HUES48 (cell line): ENCODE results near the gene RNF225.
"Not testable (repeated sequence)": the region's sequence is repeated elsewhere in the genome, so short reads cannot be mapped to it uniquely, and the experiment has no call there.

Experiments
- H3K27ac ChIP-seq: one replicate; pipeline ENCODE4 v1.7.0; 2013; ENCODE audit warnings: low read depth, low read length, inconsistent platforms
- H3K27me3 ChIP-seq: 2 replicates; pipeline ENCODE4 v1.6.1; 2013; ENCODE audit warnings: mild to moderate bottlenecking, low read length; ENCODE audit not compliant: control insufficient read depth, insufficient read depth
- H3K36me3 ChIP-seq: 2 replicates; pipeline ENCODE4 v1.6.1; 2013; ENCODE audit warnings: low read length; ENCODE audit not compliant: control insufficient read depth, insufficient read depth
- H3K4me1 ChIP-seq: 2 replicates; pipeline ENCODE4 v1.6.1; 2013; ENCODE audit warnings: mild to moderate bottlenecking, low read length; ENCODE audit not compliant: control insufficient read depth, insufficient read depth
- H3K4me3 ChIP-seq: 2 replicates; pipeline ENCODE4 v1.5.1; 2013; ENCODE audit warnings: mild to moderate bottlenecking, low read depth, low read length
- H3K9ac ChIP-seq: 2 replicates; pipeline ENCODE4 v1.6.1; 2013; ENCODE audit warnings: mild to moderate bottlenecking, low read depth, low read length, moderate library complexity
- H3K9me3 ChIP-seq: 2 replicates; pipeline ENCODE4 v1.6.1; 2013; ENCODE audit warnings: low read length; ENCODE audit not compliant: control insufficient read depth, insufficient read depth

Gene RNF225

DNA sequence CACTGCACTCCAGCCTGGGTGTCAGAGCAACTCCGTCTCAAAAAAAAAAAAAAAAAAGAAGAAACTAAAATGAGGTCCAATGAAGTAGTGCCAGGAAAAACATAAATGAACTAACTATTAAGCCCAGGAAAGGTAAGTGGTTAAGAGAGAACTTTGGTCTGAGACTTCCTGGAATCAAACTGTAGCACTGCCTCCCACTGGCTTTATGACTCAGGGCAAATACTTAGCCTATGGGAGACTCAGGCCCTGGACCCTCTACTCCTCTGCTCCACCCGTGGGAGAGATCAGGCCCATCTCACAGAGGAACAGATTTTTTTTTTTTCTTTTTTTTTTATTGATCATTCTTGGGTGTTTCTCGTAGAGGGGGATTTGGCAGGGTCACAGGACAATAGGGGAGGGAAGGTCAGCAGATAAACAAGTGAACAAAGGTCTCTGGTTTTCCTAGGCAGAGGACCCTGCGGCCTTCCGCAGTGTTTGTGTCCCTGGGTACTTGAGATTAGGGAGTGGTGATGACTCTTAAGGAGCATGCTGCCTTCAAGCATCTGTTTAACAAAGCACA lies 8.5 kb downstream of the RNF225 start:
- H3K36me3 ChIP-seq, H3K4me1 ChIP-seq, H3K27me3 ChIP-seq, H3K4me3 ChIP-seq, H3K27ac ChIP-seq, H3K9ac ChIP-seq, H3K9me3 ChIP-seq: not testable (repeated sequence)

DNA sequence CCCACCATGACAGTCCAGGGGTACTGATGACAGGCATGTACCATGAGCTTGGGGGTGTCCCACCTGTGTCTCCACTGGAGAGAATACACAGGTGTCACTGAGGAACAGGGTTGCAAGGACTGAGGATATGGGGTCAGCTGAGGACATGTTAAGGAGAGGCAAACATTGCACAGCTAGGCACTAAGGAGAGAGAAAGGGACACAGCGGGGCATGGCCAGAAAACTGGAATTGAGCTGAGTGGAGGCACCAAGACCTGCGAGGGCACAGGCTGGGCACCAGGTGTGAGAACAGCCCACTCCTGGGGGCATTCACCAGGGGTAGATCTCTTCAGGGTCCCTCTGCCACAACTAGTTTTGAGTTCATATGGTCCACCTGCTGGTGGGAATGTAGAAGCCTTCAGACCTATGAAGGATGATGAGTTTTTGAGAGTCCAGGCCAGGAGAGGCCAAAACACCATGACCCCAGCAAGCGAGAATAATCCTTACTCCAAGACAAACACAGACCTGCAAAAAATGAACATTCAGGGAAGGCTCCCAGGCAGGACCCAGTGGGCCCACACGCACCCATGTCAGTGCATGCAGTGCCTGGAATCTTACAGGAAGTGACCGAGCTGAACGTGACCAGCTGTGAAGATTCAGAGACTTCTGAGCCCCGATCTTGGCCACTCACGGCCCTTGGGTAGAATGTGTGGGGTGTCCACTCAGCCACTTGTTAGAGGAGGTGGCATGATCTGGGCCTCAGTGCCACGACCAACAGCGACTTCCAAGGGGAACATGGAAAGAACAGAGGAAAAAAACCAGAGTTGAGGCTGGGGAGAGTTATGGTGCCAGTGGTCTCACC lies 11.6 kb downstream of the RNF225 start:
- peak overlapping the region; percentile 93 for H3K4me3 ChIP-seq
- H3K27ac ChIP-seq, result no peak overlapping the region
- no peaks in the 10 kb centered on the region for H3K4me1 ChIP-seq
- peaks cover 7% of the 10 kb centered on the region; the same call in 1 of the 2 replicates for H3K27me3 ChIP-seq
- H3K9ac ChIP-seq, result no peak overlapping the region
- H3K9me3 ChIP-seq, result no peaks in the 10 kb centered on the region
- H3K36me3 ChIP-seq, result no peaks in the 10 kb centered on the region

DNA sequence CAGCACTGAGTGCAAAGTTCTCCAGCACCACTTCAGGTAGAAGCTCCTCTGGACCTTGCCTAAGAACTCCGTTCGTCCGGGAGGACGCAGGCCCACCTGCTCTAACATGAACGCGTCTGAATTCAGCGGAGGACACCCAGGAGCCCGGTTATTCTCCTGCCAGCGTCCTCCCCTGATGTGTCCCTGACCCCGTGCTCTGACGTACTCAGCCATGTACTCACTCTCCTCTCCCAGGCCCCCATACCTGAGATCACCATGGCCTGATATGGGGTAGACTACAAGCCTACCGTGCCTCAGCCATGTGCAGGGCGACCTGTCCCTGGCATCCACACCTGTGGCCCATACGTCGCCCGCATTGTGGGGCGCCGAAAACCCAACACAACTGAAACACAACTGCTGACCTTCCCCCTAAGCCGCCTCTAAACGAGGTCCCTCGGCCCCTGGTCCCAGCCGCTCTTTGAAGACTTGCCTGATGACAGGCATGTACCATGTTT lies 12.2 kb downstream of the RNF225 start:
- no peaks in the 10 kb centered on the region for H3K36me3 ChIP-seq
- peak overlapping the region; percentile 93 for H3K4me3 ChIP-seq
- H3K9ac ChIP-seq, result peak overlapping the region; percentile 81
- no peaks in the 10 kb centered on the region for H3K4me1 ChIP-seq
- H3K9me3 ChIP-seq, result no peaks in the 10 kb centered on the region
- H3K27ac ChIP-seq, result peak overlapping the region; percentile 88
- peaks cover 7% of the 10 kb centered on the region; the same call in 1 of the 2 replicates for H3K27me3 ChIP-seq

DNA sequence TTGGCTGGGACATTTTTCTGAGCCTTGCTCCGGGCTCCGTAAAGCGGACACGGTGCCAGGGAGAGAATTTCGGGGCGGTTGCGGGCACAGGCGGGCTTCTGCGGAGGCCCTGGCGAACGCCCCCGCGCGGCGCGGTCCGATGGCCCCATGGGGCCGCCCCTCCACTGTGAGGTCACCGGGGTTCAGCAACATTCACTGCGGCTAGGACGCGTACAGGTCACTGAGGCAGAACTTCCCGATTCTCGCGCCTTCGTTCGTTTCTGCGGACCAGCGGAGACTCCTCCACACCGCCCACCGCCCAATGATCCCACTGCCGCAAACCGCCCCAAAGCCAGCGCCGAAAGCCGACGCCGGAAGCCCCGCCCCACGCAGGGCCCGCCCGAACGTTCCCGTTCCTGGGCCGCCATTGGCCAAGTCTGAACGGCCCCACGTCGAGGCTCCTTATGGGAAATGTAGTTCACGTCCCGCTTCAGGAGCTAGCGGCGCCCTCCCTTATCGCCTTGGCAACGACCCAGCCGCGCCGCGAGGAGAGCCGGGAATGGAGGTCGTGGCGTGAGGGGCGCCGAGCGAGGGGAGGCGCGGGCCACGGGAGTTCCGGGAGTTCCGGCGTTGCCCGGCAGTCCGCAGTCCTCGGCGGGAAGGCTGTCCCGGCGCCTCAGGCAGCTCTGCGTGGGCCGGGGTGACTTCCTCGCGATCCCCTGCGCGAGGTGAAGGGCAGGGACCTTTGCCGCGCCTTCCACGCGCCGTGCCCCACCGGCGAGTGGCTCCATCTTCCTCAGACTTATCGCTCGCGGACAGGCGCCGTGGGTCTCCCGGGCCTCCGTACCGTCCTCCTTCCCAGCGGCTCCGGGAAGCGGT lies 12.9 kb downstream of the RNF225 start, which contains the start of gene ZNF584:
Gene ZNF584, plus strand, starts transcription at position 498 of the 858 bp plus-strand sequence. CDS start 499 bp downstream, outside the sequence.
- peak within 1 kb of the TSS; percentile 88 for H3K27ac ChIP-seq

DNA sequence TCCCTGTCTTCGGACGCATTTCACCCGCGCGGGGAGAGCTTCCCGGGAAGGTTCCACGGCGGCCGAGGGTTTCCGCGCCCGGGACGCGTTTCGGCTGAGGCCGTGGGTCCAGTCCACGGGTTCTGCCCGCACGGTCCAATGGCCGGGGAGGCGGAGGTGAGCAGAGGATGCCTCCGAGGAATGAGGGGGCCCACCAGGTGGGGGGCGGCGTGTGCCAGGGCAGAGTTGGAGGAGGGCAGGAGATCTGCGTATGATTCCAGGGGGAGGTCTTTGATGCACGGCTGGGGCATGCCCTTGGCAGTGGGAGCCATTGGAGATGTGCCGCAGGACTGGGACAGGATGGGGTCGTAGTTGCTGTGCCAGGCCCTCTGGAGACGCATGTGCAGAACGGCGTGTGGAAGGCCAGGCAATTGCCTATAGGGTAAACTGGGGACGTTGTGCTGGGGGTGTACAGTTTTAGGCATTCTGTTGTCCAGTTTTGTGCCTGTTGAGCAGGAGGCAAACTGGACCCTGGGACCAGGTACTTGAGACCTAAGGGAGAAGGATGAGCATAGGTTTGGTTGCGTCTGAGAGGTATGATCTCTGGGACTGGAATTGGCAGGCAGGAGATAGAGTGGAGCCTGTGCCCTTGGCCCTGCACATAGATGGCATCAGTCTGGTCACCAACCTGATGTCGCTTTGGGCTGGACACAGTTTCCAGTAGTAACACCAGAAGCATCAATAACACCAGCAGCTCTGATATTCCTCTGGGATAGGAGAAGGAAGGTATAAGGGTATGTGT lies 13.7 kb downstream of the RNF225 start:
- Histone ChIP-seq H3K9me3 (no peaks in the 10 kb centered on the region), H3K27me3 (peaks cover 7% of the 10 kb centered on the region; the same call in 1 of the 2 replicates), H3K4me3 (peak overlapping the region; percentile 93), H3K9ac (peak overlapping the region; percentile 46; the same call in 1 of the 2 replicates), H3K27ac (no peak overlapping the region), H3K36me3 (no peaks in the 10 kb centered on the region), H3K4me1 (no peaks in the 10 kb centered on the region)

More for the DNA sequence above, 12.9 kb downstream of the RNF225 start, which contains the start of gene ZNF584:
- no peaks in the 10 kb centered on the region for H3K36me3 ChIP-seq
- peak within 1 kb of the TSS; percentile 81 for H3K9ac ChIP-seq
- no peaks in the 10 kb centered on the region for H3K4me1 ChIP-seq
- H3K4me3 ChIP-seq, result peak within 1 kb of the TSS; percentile 93
- H3K27me3 ChIP-seq, result peaks cover 7% of the 10 kb centered on the region; the same call in 1 of the 2 replicates
- H3K9me3 ChIP-seq, result no peaks in the 10 kb centered on the region

DNA sequence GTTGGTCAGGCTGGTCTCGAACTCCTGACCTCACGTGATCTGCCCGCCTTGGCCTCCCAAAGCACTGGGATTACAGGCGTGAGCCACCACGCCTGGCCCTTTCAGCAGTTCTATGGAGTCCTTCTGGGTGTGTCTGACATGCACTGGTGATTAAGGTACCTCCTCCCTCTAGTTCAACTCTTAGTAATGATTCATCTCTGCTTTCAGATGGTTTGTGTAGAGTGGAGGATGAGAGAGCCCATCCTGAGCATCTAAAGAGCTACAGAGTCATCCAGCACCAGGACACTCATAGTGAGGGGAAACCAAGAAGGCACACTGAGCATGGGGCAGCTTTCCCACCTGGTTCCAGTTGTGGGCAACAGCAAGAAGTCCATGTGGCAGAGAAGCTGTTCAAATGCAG lies 21.1 kb downstream of the RNF225 start:
- H3K9ac ChIP-seq, result no peak overlapping the region
- H3K27ac ChIP-seq, result no peak overlapping the region
- H3K4me1 ChIP-seq, result no peaks in the 10 kb centered on the region
- no peak overlapping the region for H3K4me3 ChIP-seq
- H3K36me3 ChIP-seq, result peaks cover 14% of the 10 kb centered on the region; the same call in 1 of the 2 replicates
- no peaks in the 10 kb centered on the region for H3K27me3 ChIP-seq
- no peaks in the 10 kb centered on the region for H3K9me3 ChIP-seq

DNA sequence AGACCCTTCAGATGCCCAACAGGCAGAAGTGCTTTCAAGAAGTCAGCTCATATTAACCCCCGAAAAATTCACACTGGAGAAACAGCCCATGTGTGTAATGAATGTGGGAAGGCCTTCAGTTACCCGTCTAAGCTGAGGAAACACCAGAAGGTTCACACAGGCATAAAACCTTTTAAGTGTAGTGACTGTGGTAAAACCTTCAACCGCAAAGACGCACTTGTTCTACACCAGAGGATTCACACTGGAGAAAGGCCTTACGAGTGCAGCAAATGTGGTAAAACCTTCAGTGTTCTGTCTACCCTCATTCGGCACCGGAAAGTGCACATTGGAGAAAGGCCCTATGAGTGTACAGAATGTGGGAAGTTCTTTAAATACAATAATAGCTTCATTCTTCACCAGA lies 21.6 kb downstream of the RNF225 start:
- no peak overlapping the region for H3K9ac ChIP-seq
- no peaks in the 10 kb centered on the region for H3K9me3 ChIP-seq
- H3K36me3 ChIP-seq, result peaks cover 14% of the 10 kb centered on the region; the same call in 1 of the 2 replicates
- no peak overlapping the region for H3K27ac ChIP-seq
- no peak overlapping the region for H3K4me3 ChIP-seq
- no peaks in the 10 kb centered on the region for H3K4me1 ChIP-seq
- no peaks in the 10 kb centered on the region for H3K27me3 ChIP-seq

DNA sequence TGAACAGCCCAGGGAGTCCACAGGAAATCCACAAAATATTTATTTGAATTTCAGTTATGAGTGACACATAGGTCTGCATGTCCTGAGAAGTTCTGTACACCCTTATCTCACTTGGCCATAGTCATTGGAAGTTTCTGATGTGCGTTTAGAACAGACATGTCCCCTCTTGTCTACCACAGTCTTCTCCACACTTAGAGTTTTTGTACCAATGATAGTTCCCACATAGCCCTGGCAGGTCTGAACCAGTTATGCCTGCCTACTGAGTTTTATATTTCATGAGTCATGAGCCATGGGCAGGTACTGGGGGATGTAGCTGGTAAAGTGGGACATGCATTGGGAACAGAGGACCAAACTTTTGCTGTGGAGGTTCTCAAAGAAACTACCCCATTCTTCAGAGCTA lies 33.2 kb downstream of the RNF225 start:
- Histone ChIP-seq H3K27ac (no peak overlapping the region), H3K9me3 (peaks cover 56% of the 10 kb centered on the region), H3K27me3 (no peaks in the 10 kb centered on the region), H3K4me3 (no peak overlapping the region), H3K36me3 (peaks cover 12% of the 10 kb centered on the region), H3K9ac (no peak overlapping the region), H3K4me1 (no peaks in the 10 kb centered on the region)

DNA sequence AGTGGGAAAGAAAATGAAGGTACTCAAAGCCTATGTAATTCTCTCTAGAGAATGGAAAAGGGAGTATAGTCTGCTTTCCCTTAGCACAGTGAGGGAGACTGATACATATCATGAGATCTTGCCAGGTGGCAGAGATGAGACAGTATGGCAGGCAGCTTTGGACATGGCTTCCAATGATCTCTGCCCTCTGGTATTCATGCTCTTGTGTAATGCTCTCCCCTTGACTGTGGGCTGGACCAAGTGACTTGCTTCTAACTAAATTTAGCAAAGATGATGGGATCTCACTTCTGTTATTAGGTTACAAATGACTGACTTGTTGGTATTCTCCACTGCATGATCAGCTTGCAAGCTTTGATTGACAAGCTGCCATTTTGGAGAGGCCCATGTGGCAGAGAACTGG lies 34.3 kb downstream of the RNF225 start:
- peaks cover 23% of the 10 kb centered on the region for H3K36me3 ChIP-seq
- H3K9me3 ChIP-seq, result peaks cover 67% of the 10 kb centered on the region
- H3K27ac ChIP-seq, result no peak overlapping the region

DNA sequence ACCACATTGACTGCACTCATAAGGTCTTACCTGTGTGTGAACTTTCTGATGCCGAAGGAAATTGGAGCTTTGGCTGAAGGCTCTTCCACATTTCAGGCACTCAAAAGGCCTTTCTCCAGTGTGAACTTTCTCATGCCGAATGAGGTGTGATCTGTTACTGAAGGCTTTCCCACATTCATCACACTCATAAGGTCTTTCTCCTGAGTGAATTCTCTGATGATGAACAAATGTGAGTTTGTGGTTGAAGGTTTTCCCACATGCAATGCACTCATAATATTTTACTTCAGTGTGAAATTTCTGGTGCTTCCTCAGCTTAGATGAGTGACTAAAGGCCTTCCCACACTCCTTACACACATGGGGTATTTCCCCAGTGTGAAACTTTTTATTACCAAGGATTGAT lies 38.8 kb downstream of the RNF225 start:
- Histone ChIP-seq H3K27ac (no peak overlapping the region), H3K4me1 (no peaks in the 10 kb centered on the region), H3K9ac (no peak overlapping the region), H3K9me3 (peaks cover 86% of the 10 kb centered on the region), H3K27me3 (no peaks in the 10 kb centered on the region), H3K4me3 (no peak overlapping the region; the same call in 1 of the 2 replicates), H3K36me3 (peaks cover 43% of the 10 kb centered on the region)

More for the DNA sequence above, 34.3 kb downstream of the RNF225 start:
- Histone ChIP-seq H3K4me3 (no peak overlapping the region), H3K27me3 (no peaks in the 10 kb centered on the region), H3K9ac (no peak overlapping the region), H3K4me1 (no peaks in the 10 kb centered on the region)
